Right forelimb (tissue), 1 donor: ENCODE measurements around the gene UCP3.

Experiments
- DNase-seq: peaks from one replicate; pipeline ENCODE4 v3.0.0-alpha.2; 2018

UCP3 gene

DNA sequence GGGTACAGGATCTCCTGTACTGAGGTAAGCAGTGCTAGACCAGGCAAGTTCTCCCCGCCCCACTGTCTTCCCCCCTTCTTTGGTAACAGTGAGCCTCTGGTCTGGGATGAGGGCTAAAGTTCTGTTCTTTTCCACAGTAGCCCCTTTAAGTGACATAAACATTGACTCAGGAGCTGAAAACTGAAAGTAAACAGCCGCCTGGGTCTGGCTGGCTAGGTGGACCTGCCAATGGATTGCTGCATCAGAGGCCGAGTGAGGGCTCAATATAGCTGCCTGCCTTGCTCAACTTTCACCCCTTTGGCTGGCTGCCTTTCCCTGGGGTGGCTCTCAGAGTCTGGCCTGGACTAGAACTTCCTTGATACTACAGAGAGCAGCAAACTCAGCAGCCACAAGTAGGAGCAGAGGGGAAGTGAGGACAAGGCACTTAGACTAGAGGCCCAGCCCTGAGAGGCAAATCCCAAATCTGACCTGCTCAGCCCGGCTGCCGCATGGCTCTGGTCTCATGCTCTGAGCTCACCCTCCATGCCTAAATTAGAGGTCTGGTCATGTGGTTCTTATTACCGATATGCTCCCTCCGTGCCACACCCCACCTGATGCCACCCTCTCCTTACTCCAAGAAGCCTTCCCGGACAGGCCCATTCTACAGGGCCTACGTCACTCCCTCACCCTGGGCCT lies 9.6 kb upstream of the UCP3 start:
- DNase-seq: no peak

- no peak for DNase-seq
Observed at GRCh38 chr11:74017631-74018030, 8.7 kb upstream of the UCP3 start.

DNA sequence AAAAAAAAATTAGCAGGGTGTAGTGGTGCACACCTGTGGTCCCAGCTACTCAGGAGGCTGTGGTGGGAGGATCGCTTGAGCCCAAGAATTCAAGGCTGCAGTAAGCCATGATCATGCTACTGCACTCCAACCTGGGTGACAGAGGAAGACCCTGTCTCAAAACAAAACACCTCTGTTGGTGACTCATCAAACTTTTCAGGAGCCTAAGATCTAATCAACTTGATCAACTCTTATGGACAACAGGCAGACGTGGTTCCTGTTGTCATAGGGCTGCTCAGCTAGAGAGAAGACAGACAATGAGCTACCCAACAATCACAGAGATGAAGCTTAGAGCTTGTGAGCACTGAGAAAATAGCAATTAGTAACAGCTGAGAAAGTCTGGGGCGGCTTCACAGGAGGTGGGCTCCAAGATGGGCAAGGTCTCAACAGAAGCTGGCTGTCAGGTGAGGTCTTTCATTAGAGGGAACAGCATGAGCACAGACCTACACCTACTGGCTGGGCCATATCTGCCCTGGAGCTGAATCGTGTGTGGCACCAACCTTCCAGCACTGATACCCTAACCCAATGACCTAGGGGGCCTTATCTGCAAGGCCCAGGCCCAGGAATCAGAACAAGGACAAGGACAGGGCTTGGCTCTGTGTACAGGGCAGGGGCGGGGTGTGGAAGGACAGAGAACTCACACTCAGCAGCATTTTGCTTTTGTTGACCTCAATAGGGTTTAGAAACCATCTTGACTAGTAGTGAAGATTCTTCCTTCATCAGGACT lies 7.2 kb upstream of the UCP3 start:
- DNase-seq: no peak

DNA sequence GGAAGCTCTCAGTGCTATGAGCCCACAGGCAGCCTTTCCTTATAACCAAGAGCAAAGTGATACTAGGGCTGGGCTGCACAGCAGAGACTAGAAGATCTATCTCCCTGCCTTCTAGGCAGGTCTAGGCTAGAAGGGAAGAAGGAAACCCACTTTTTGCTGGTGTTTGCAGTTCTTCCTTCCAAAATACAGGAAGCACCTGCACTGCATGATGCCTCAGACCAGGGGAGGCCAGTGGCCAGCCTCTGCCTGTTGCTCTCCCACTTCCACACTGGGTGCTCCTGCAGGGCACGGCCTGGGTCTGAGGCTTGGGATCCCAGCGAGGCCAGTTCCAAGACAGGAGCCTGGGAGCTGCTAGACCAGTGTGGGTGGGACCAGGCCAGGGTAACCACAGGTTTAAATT lies 6.0 kb upstream of the UCP3 start:
- no peak for DNase-seq

- DNase-seq: no peak
Observed at GRCh38 chr11:74013141-74013540, 4.3 kb upstream of the UCP3 start.

GRCh38 chr11:74012074-74012809 lies 3.4 kb upstream of the UCP3 start:
- no peak for DNase-seq

DNA sequence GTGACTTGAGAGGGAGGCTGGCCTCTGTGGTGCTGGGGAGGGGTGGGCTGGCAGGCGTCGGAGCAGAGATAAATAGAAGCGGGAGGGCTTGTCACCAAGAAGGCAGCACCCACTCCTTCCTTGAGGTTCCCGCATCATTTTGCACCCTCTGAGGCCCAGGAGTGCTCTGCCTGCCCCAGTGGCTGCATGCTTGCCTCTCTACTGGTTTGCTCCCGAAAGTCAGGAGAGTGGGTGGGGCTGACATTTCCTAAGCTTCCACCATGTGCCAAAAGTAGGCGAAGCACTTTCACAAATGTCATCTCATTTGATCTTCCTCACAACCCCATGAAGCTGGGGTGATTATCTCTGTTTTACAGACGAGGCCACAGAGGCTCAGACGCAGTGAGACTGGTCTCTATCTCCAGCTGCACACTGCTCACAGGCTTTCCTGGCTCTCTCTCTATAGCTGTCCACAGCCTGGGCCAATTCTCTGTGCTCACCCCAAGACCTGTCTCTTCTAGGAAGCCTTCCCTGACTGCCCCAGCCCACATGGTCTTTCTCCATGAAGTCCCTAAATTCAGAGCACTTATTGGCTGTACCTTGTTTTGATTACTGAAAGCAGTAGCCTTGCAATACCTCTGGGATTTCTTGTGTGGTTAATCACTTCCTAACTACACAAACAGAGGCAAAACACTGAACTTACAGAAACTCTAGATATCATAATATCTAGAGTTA lies 2.6 kb upstream of the UCP3 start:
- DNase-seq: no peak

DNA sequence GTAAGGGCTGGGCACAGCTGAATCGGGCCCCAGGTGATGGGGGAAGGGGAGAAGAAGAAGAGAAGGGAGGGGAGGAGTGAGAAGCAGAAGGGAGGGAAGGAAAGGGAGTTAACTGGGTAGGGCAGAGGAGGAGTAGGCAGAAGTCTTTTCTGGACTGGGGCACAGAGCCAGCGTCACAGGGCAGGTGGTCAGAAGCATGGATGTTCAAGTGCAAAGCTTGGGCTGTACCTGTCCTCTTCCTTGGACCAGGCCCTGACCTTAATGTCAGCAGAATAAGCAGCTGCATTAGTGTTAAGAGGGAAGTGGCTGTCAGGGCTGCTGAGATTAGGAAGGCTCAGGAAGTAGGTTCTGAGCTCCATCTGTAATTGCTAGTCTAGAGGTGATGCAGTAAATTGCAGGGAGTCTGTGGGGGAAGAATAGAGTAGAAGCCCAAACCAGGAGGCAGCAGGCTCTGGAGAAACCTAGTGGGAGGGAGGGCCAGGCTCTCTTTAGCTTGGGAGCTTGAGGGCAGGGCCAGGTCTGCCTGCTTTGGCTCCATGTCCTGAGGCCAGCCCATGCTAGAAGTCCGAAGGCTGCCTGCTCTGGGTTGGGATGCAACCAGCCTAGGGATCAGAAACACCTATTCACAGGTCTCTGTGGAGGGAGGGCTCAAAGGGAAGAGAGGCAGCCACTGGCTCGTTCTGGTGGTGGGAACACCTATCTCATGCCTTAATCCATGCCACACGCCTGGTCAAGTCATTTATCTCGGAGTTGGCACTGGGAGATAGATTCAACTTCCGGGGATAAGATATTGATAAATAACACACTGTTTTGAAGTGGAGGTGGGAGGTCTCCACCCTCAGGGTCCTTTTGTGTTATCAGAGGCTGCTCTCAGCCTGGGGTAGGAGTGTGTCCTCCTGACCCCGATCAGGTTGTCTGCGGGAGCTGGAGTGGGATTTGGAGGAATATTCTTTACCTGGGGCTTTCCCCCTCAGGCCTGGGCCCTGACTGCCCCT lies 1.7 kb upstream of the UCP3 start:
- no peak for DNase-seq

- DNase-seq: no peak
Observed at GRCh38 chr11:74009675-74010305, 905 bp upstream of the UCP3 start.

GRCh38 chr11:74009230-74009547 lies 304 bp upstream of the UCP3 start:
- DNase-seq: no peak

DNA sequence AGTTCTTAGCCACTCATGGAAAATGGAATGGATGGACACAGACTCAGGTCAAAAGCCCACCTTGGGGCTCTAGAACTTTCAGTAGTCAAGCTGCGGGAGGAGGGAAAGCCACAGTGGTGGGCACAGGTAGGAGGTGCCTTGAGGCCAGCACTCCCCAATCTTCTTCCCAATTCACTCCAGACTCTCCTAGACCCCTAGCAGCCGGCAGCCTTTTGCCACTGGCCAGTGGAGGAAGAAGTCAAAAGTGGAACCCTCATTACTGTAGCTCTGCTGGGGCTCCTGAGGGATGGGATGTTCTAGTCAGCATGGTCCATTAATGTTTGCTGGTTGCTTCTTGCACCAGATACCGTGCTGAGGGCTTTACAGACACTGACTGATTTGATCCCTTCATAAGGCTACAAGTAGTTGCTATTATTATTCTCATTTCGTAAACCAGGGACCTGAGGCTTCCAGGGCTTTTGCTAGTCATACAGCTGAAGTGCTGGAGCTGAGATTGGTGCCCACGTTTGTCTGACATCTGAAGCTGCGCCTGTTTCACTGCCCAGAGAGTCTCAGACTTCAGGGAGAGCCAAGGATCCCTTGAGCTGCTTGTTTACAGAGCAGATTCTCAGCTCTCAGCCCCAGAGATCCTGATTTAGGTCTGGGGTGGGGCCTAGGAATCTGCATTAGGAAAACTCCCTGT lies 1.1 kb downstream of the UCP3 start:
- DNase-seq: no peak

GRCh38 chr11:74006743-74007304 lies 2.1 kb downstream of the UCP3 start:
- no peak for DNase-seq

DNA sequence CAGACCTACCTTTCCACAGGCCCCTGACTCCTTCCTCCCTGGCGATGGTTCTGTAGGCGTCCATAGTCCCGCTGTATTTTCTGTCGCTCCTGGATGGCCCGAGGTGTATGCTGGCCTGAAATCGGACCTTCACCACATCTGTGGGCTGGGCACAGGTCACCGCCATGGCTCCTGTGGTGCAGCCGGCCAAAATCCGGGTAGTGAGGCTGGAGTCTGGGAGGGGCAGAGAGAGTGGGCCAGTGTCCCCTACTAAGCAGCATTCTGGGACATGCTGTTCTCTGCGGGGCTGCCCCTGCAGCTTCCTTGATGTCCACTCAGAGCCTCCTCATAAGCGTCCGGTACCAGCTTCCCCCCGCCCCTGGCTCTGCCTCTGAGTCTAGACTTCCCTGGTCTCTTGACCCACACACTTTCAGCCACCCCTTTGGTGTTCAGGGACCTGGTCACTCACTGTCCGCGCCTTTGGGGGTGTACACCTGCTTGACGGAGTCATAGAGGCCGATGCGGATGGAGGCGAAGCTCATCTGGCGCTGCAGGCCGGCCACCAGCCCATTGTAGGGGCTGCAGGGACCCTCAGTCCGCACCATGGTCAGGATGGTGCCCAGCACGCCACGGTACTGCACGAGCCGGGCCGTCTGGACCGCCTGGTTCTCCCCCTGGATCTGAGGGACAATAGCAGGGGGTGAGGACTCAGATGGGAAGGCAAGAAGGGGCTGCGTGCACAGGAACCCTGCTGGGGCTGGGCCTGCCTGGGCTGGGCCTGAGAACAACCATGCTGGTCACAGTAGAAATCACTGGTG lies 3.0 kb downstream of the UCP3 start:
- DNase-seq: no peak

- no peak for DNase-seq
Observed at GRCh38 chr11:74004759-74005615, 3.9 kb downstream of the UCP3 start.

- DNase-seq: no peak
Observed at GRCh38 chr11:74004046-74004695, 4.7 kb downstream of the UCP3 start.

- no peak for DNase-seq
Observed at GRCh38 chr11:74002832-74003231, 6.1 kb downstream of the UCP3 start.

GRCh38 chr11:74001822-74002286 lies 7.0 kb downstream of the UCP3 start:
- DNase-seq: no peak
